Esophagus squamous epithelium (tissue), 5 donors: ENCODE data around the gene CAMTA1. TPM values are rescaled to one million over a fixed set of nuclear protein-coding genes. Genes with fewer than 3 reads are reported as not detected.

Experiments
- DNase-seq: peaks from one replicate; lab custom pipeline; 2025; lab: John Stamatoyannopoulos, UW
- H3K27ac ChIP-seq, 4 donors: fragments of 200-600 bp; sonication (generic); one replicate each; pipeline ENCODE4 v1.5.1; 2016 to 2019; ENCODE audit warnings: mild to moderate bottlenecking in 1 of 4
- H3K27me3 ChIP-seq, 4 donors: fragments of 200-600 bp; sonication (generic); 1 replicate in 3 of 4; 2 replicates in 1 of 4; pipeline versions ENCODE4 v1.5.1 to v1.6.0; 2017 to 2021; ENCODE audit warnings: antibody characterized with exemption in 1 of 4
- H3K36me3 ChIP-seq, 3 donors: fragments of 200-600 bp; sonication (generic); one replicate each; pipeline ENCODE4 v1.5.1; 2016 to 2019
- H3K4me1 ChIP-seq, 3 donors: fragments of 200-600 bp; sonication (generic); one replicate each; pipeline ENCODE4 v1.5.1; 2017 to 2019
- H3K4me3 ChIP-seq, 4 donors: fragments of 200-600 bp; sonication (generic); 1 replicate in 3 of 4; 2 replicates in 1 of 4; pipeline ENCODE4 v1.5.1; 2016 to 2019; ENCODE audit warnings: mild to moderate bottlenecking in 2 of 4, moderate library complexity in 1 of 4
- H3K9me3 ChIP-seq, 3 donors: fragments of 200-600 bp; sonication (generic); one replicate each; pipeline ENCODE4 v1.5.1; 2016 to 2019
- CTCF ChIP-seq, 6 experiments: fragments of 450-650 bp in 4 of 6; fragments of 200-600 bp in 2 of 6; sonication (generic) in 2 of 6; IDR thresholded peaks; one replicate each; pipeline ENCODE4 v1.5.1; 2016 to 2019; ENCODE audit warnings: antibody characterized with exemption in 6 of 6, mild to moderate bottlenecking in 4 of 6, moderate library complexity in 4 of 6
- POLR2A ChIP-seq, 4 donors: fragments of 450-650 bp; IDR thresholded peaks; one replicate each; pipeline ENCODE4 v1.6.1; 2017; ENCODE audit warnings: antibody characterized with exemption in 4 of 4, mild to moderate bottlenecking in 4 of 4, moderate library complexity in 3 of 4
- WGBS, 2 donors: methylation state at CpG; one replicate each; pipeline ENCODE4 v1.1.5; 2018; 5-methylcytosine and 5-hydroxymethylcytosine counted together
- intact Hi-C: fragments of 100-400 bp; cut with DNase I; formaldehyde crosslinking; loops from one replicate; pipeline ENCODE4 v1.15.0; 2022
- total RNA-seq, 4 donors: library from RNA; depleted of rRNA; stranded (reverse); fragments of >200 nt; gene quantifications; one replicate each; pipeline ENCODE4 v1.1.0, GENCODE V29; 2016
- donor health status: DM: yes; HTN: yes; CAD: no.

CAMTA1 gene
- total RNA-seq, 4 donors from 2014 or later, result 31.3 to 77.4 (median 45.9) TPM

- 53 to 54% methylated on average over 12 to 13 of the region's 13 CpGs for WGBS, 2 donors
- Histone ChIP-seq H3K36me3 (no peaks in the 10 kb centered on the region), H3K27me3 (peaks cover 0 to 30% (median 0%) of the 10 kb centered on the region in 4 donors), H3K4me3 (no peak overlapping the region), H3K9me3 (no peaks in the 10 kb centered on the region), H3K4me1 (no peaks in the 10 kb centered on the region), H3K27ac (no peak overlapping the region)
- intact Hi-C loops, result no loop called here
- TF ChIP-seq POLR2A (IDR thresholded peaks at IDR 0.05) (no peak), CTCF (IDR thresholded peaks at IDR 0.05) (no peak)
- no peak for DNase-seq
Measured at GRCh38 chr1:6989212-6990159, 204.2 kb downstream of the CAMTA1 start.

GRCh38 chr1:6991266-6991665 is 206.0 kb downstream of the CAMTA1 start:
- Histone ChIP-seq H3K27me3 (peaks cover 0 to 24% (median 0%) of the 10 kb centered on the region in 4 donors), H3K9me3 (no peaks in the 10 kb centered on the region), H3K27ac (no peak overlapping the region), H3K4me1 (no peaks in the 10 kb centered on the region), H3K4me3 (no peak overlapping the region), H3K36me3 (no peaks in the 10 kb centered on the region)
- intact Hi-C loops, result no loop called here
- TF ChIP-seq CTCF (IDR thresholded peaks at IDR 0.05) (no peak), POLR2A (IDR thresholded peaks at IDR 0.05) (no peak)
- 21 to 30% methylated on average over 1 of the region's 1 CpG for WGBS, 2 donors
- DNase-seq, result no peak

- no peaks in the 10 kb centered on the region for H3K9me3 ChIP-seq
- TF ChIP-seq POLR2A (IDR thresholded peaks at IDR 0.05), result no peak
- TF ChIP-seq CTCF (IDR thresholded peaks at IDR 0.05), result no peak
- 74 to 80% methylated on average over 5 of the region's 5 CpGs for WGBS, 2 donors
- H3K27ac ChIP-seq, result no peak overlapping the region
- intact Hi-C loops, result no loop called here
- H3K27me3 ChIP-seq, result peaks cover 0 to 16% (median 0%) of the 10 kb centered on the region in 4 donors
- no peaks in the 10 kb centered on the region for H3K4me1 ChIP-seq
- no peak overlapping the region for H3K4me3 ChIP-seq
- H3K36me3 ChIP-seq, result no peaks in the 10 kb centered on the region
- DNase-seq, result no peak
Measured at GRCh38 chr1:6995789-6996188, 210.5 kb downstream of the CAMTA1 start.

- no peak overlapping the region for H3K27ac ChIP-seq
- H3K27me3 ChIP-seq, result peaks cover 0 to 16% (median 0%) of the 10 kb centered on the region in 4 donors
- H3K9me3 ChIP-seq, result no peaks in the 10 kb centered on the region
- intact Hi-C loops, result no loop called here
- H3K4me1 ChIP-seq, result no peaks in the 10 kb centered on the region
- H3K36me3 ChIP-seq, result no peaks in the 10 kb centered on the region
- no peak overlapping the region for H3K4me3 ChIP-seq
- no peak for DNase-seq
- no peak for TF ChIP-seq CTCF (IDR thresholded peaks at IDR 0.05)
- no peak for TF ChIP-seq POLR2A (IDR thresholded peaks at IDR 0.05)
Measured at GRCh38 chr1:6996371-6996770, 211.1 kb downstream of the CAMTA1 start.

GRCh38 chr1:6996866-6997265 is 211.6 kb downstream of the CAMTA1 start:
- Histone ChIP-seq H3K9me3 (no peaks in the 10 kb centered on the region), H3K4me3 (no peak overlapping the region), H3K36me3 (no peaks in the 10 kb centered on the region), H3K4me1 (no peaks in the 10 kb centered on the region), H3K27me3 (peaks cover 0 to 16% (median 0%) of the 10 kb centered on the region in 4 donors), H3K27ac (no peak overlapping the region)
- intact Hi-C loops, result no loop called here
- no peak for DNase-seq
- no peak for TF ChIP-seq CTCF (IDR thresholded peaks at IDR 0.05)
- no peak for TF ChIP-seq POLR2A (IDR thresholded peaks at IDR 0.05)
- 72 to 78% methylated on average over 10 of the region's 10 CpGs for WGBS, 2 donors
